Measurements from ENCODE around the gene SLC9A2. TPM values are rescaled to one million over a fixed set of nuclear protein-coding genes. Genes with fewer than 3 reads are reported as not detected.

The SLC9A2 gene
- total RNA-seq, 1 donor from 2014 or later = 0.08 TPM

DNA sequence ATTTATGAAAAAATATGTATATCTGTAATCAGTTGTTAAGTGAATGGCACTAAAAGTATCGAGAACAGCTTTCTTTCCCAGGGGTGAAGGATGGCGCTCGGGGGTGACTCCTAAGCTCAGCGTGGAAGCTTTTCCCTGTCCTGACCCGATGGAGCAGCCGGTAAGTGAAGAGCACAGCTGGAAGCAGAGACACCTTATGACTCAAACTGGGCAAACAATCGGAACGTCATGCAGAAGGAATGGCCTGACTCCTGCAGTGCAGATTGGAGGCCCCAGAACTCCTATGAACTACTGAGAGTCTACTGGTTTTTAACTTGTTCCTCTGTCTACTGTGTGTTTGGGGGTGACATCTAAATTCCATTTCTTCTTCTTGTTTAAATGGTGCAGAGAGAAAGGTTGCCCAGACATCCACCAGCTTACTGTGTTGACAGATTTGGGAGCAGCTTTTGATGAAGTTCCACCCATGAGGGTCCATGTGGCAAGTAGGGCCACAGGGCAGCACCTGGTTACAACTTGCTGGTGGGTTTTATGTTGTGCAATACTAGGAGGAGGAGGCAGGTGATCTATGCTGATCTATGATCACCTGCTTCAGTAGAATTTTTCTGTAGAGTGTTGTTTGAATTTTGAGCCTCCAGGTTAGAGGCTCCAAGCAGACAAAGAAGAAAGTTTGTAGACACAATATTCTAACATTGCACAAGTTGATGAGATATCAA, 89.7 kb downstream of the SLC9A2 start:
- intact Hi-C loops (cut with DNase I) = no loop called here
- no peak for DNase-seq (ENCODE audit: low spot score)

DNA sequence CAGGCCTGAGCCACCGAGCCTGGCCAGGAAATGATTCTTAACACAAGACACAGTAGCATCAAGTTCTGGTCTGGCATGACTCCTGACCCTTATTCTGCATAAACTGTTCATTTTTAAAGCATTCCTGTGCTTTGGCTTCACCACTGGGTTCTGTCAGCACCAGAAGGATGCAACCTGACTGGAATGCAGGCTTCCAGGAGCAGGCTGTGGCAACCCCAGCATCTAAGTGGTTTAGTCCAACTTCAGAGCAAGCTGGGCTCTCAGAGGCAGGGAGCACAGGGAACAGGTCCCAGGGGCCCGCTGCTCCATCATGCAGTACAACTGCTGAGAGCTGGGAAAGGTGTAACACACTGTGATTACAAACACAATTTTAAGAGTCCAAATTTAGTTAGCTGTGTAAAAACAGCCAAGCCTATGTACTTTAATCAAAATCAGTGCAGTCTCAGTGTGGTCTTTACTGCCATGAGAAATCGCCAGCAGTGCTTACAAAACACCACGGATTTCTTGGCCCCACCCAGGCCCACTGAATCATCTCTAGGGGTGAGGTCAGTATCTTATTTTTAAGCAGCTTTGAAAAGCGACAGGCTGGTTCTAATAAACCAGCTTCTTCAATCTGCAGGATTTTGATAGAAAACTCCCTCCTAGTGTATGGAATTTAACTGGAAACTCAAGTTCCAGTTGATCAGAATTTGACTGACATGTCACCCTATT, 98.1 kb downstream of the SLC9A2 start:
- intact Hi-C loops (cut with DNase I) = no loop called here
- no peak for DNase-seq (ENCODE audit: low spot score)

DNA sequence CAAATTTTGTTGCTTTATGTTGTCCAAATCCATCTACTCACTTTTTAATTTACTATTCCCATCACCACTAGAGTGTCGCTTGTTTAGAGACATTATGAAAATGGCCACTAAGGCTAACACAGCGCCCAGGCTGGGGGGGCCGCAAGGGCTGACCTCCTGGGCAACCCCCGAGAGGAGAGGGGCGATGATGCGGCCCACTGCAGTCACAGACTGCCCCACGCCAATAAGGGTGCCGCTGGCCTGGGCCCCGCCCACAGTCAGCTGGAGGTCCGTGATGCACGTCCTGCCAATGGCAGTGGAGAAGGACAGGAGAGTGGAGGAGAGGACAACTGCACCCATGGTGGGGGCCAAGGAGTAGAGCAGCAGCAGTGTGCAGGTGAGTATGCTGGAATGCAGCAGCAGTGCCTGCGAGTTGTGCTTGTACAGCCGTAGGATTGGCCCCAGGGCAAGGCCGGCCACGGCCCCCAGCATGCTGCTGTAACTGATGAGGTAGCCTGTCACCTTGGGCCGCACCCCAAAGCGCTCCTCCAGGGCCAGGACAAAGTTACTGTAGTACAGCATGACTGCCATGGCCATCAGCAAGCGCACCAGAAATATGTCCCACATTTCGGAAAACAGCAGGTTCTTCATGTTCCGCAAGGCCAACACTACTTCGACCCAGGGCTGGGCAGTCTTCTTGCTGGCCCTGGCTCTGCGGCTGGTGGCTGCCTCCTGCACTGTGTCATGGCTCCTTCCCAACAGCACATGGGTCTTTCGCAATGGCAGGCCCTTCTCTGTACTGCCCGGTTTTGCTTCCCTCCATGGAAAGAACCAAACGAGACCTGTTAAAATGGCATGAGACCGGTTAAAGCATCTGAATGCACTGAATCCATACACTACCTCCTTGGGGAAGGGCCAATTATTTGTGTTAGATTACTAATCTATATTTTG, 99.3 kb downstream of the SLC9A2 start:
- intact Hi-C loops (cut with DNase I) = no loop called here
- DNase-seq (ENCODE audit: low spot score) = no peak

DNA sequence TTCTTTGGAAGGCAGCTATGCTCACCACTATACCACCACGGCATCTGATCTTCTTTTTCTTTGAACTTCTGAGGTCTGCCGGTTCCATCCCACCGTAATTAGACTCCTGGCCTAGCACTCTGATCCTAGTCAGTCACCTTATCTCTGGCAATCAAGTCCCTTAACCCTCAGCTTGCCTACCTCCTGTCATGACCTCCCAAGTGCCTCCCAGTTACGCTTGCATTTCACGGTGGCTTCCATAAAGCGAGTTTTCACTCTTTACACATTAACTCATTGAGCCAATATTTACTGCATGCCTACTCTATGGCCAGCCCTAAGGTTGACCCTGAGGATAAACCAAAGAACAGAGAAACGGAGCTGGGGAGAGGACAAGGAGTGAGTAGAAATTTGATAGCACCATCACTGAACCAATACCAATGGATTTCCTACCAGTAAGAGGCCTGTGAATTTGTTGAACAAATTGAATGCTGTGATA, 104.7 kb downstream of the SLC9A2 start:
- intact Hi-C loops (cut with DNase I) = no loop called here
- no peak for DNase-seq (ENCODE audit: low spot score)

DNA sequence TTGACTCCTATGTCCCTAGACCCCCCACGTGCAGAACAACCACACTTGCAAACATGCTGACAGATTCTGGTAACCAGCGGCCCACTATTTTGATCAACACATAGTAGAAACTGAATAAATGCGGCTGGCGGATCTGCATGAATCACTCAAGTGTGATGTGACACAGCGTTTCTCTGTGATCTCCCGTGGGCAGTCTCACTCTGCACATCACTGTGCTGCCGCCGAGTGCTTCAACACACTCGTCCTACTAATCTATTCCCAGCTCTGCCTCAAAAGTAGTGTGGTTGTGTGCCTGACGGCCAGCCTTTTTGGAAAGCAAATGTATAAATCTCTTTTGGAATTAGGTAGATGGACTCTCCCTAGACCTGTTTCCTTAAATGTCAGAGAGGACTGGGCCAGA, 105.2 kb downstream of the SLC9A2 start:
- intact Hi-C loops (cut with DNase I) = no loop called here
- no peak for DNase-seq (ENCODE audit: low spot score)

DNA sequence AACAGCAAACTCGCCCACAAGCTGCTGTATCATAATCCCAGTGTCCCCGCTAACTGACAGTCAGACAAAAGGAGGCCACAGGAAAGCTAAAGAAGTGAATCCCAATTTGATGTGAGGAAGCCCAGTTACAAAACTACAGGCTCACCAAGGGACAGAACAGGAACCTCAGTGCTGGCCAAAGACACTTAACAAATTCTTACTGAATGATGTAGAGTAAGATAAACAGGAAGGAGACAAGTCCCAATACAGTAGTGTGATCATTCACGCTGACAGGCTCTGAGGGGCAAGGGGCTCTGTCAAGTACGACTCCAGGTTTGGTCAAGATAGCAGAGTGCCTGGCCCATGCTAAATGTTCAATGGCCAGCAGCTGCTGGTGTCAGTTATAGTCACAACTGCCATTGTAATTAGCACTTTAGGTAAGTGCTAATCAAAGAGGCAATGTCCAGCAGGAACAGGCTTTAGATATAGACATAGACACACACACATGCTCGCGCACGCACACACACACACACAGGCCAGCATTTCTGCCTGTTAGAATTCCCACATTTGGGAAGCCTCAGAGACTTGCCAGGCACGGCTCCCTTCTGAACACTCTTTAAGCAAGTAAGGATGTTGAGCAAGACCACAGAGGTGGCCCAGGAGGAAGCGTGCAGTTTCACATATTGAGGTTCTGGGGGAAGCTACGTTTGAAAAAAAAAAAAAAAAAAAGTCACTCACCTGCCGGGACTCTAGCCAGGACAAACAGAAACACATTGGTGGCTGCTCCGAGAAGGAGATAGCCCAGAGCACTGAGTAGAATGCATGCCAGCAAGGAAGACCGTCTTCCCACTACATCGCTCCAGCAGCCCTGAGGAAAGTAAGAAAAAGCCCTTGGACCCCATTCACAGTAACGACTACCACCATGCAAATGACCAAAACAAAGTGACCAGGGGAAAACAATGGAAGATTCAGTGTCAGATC, 107.1 kb downstream of the SLC9A2 start:
- DNase-seq (ENCODE audit: low spot score) = no peak
- intact Hi-C loops (cut with DNase I) = no loop called here

DNA sequence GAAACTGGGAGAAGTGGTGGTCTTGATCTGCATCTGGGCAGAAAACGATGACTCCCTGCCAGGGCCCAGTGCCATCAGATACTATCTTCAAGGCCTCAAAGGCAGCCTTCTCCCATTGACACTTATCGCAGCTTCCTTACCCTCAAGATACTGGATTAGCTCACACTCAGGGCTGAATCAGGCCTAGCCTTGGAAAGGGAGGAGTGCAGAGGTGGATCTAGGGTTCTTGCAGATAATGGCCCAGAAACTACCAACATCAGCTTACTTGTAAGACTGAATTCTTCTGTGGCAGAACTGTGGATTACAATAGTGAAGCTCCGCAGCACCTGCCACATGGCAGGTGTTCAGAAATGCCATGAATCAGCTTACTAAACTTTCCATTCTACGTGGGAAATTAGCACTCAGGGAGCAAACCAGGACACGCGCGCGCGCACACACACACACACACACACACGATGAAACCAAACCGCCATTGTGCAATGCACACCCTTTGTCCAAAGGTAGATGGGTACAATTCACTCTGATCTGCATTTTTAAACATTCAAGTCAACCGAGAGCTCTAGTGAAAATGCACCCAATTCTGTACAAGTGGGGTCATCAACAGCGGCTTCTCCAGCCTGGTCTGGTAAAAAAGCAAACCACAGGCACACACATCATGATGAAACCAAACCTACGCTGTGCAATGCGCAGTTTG, 116.2 kb downstream of the SLC9A2 start:
- intact Hi-C loops (cut with DNase I) = no loop called here
- DNase-seq (ENCODE audit: low spot score) = no peak

DNA sequence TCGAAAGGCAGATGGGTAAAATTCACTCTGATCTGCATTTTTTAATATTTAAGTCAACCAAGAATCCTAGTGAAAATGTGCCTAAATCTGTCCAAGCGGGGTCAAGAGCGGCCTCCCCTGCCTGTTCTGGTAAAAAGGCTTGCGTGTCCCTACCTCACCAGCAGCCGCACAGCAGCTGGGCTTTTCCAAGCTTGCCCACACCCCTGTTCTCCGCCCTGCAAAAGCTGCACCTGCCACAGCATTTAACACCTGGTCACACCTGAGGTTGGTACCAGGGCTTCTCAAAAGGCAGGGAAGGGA, 116.7 kb downstream of the SLC9A2 start:
- intact Hi-C loops (cut with DNase I) = no loop called here
- no peak for DNase-seq (ENCODE audit: low spot score)

DNA sequence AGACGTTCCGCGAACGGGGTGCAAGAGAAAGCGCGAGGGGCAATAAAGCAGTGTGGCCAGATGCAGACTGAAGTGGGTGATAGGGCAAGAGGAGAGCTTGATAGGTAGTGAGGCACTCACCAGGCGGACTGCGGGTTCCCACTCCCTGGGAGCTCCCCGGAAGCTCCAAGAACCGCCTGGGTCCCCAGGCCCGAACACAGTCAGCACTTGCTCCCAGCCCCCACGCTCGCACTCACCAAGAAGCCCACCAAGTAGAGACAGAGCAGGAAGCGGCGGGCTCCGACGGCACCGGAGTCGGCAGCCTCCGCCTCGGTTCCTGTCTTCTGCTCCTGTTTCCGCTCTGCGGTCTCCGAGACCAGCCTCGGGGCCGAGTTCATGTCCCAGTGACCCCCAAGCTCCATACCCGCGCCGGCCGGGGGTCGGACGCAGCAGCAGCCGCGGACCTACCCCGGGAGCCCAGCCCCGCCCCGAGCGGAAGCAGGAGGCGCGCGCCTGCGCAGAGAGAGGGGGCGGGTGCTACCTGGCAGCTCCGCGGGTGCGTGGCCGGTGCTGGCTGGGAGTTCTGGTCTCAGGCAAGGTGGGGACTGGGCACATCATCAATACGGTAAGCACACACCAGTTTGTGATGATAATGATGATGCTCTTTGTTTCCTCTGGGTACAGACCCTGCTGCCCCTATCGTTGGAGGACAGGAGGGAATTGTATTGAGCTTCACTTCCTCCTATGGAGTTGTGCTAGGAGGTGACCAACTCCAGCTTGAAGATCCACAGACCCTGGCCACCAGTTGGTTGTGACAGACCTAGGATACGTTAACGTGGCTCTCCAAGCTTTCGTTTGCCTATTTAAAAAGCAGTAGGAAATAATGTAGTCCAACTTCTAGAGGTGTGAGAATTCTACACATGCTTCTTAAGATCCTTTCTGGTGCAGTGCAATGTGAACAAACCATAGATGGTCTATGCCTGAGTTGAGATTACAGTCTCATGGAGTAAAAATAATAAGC, 117.4 kb downstream of the SLC9A2 start:
- peak; percentile 94 for DNase-seq (ENCODE audit: low spot score)
- intact Hi-C loops (cut with DNase I) = no loop called here

DNA sequence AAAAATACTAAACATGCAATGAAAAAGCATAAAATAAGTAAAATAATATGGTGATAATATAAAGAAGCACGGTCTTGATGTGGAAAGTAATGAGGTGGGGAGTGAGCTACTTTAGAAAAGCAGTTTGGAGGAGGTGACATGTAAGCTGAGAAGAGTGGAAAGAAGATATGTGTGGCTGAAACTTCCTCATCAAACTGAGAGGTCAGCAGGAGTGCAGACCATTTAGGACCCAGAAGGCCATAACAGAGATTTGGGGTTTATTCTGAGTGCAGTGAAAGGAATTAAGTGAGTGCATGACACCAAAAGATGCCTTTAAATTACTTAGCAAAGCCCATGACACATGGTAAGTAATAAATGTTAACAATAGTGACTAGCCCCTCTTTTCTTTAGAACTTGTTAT, 118.1 kb downstream of the SLC9A2 start:
- no peak for DNase-seq (ENCODE audit: low spot score)
- intact Hi-C loops (cut with DNase I) = no loop called here

DNA sequence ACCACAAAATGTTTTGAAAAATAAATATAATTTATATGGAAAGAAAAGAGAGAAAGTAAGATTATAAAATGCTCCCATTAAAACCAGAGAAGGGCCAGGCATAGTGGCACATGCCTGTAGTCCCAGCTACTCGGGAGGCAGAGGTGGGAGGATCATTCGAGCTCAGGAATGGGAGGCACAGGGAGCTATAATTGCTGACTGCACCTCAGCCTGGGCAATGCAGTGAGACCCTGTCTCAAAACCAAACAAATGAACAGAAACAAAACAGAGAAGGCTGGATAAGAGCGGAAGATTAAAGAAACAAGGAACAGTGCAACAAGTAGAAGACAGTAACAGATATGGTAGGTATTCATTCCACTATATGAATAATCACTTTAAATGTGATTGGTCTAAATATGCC, 123.9 kb downstream of the SLC9A2 start:
- intact Hi-C loops (cut with DNase I) = no loop called here
- no peak for DNase-seq (ENCODE audit: low spot score)

DNA sequence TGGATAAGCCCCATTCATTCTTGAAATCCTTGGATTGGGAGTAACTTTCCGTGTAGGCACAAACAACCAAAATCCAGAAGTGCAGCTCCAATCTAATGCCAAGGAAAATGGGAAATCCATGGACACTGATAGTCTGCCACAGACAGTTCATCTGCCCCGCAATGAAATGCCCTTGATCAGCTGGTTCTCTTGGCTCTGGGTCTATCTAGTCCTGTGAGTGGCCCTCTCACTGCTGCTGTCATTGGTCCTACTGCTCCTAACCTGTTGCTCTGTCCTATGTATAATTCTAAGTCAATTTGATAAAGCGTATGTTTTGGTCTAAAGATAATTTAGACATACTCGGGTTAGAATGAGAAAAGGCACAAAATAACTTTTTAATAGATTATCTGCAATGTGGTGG, 128.8 kb downstream of the SLC9A2 start:
- intact Hi-C loops (cut with DNase I) = no loop called here

DNA sequence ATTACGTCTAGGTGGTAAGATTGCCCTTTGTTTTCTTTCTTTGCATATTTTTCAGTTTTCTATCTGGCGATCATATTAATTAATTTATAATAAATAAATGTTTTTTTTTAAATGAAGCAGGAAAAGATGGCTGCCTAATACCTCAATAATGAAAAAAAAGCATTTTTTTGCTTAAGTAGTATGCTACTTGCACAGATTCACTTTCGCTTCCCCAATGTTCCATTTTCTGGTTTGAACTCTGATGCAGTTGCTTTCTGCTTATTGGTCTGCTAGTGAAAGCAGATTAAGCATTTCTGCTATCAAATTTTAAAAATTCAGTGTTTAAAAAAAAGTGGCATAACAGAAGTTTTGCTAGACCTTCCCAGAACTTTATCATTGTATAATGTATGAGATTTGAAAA, 130.6 kb downstream of the SLC9A2 start:
- intact Hi-C loops (cut with DNase I) = no loop called here
- DNase-seq (ENCODE audit: low spot score) = no peak

More for the DNA sequence above, 128.8 kb downstream of the SLC9A2 start:
- no peak for DNase-seq (ENCODE audit: low spot score)

DNA sequence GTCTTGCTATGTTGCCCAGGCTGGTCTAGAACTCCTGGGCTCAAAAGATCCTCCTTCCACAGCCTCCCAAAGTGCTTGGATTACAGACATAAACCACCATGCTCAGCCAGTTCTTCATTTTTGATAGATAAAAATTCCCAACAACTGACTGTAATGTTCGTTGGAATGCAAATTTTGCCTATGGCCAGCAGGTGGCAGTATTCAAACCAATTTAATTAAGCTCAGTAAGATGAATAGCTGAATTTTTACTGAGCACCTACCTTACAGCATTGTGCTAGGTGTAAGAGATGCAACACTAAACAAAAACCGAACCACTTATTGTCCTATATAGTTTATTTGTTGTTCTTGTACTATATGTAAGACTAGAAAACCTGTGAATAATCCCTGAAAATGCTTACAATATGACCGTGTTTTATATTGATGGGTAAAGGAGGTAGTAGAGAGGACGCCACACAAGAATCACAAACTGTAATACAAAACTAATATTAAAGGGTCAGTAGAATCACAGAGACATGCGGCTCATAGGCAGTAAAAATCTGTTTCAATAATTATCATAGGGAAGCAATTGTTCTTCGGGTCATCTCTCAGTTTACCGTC, 134.3 kb downstream of the SLC9A2 start:
- DNase-seq (ENCODE audit: low spot score) = no peak
- intact Hi-C loops (cut with DNase I) = loop anchor here (2.0 kb wide), 1 partner anchor 53 kb away; no protein-coding TSS in a partner anchor

DNA sequence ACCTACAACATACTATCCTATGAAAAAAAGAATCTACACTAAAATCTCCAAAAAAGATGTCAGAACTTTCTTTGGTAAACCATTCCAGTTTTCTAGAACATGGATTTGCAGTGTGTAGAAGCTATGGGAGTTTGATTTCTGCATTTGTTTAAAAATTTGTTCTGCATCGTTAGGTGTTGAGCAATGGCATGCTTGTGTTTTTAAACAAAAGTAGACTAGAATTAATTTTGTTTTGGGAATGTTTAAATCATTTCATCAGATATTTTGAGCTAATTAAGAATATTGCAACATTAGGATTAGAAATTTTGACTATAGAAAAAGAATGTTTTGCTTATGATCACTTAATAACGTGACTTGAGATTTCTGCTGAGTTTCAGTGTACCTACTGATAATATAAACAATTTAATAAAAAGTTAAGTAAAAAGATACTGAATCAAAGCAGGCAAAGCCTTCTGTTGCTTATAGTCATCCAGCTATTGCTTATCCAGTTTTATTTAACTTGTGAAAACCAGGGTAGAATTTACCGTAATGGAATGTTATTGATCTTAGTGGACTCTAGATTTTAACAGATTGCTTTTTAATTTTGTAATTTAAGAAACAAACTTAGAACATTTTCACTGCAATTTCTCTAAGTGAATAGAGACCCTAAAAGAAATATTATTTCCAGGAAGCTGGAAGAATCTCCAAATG, 135.2 kb downstream of the SLC9A2 start:
- no peak for DNase-seq (ENCODE audit: low spot score)
- intact Hi-C loops (cut with DNase I) = loop anchor here (2.0 kb wide), 1 partner anchor 52 kb away; no protein-coding TSS in a partner anchor

DNA sequence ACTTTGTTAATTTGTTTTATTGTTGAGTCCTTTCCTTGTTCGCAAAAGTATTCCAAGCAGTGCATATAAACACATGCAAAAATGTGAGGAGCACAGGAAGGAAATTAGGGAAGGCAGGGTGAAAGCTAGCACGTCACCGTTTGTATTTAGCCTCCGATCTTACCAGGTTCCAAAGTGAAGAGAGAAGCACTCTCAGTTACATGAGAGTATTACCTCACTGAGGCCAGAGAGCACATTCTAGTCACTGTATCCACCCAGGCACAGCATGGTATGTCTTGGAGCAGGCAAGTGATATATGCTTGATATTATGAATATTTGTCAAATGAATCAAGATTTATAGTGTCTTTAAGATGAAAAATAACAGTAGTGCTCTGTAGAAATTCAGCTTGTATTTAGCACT, 135.9 kb downstream of the SLC9A2 start:
- intact Hi-C loops (cut with DNase I) = loop anchor here (2.0 kb wide), 1 partner anchor 52 kb away; no protein-coding TSS in a partner anchor
- DNase-seq (ENCODE audit: low spot score) = no peak

All from cardiac septum (tissue), 1 donor.